Measurements from ENCODE around the gene DLAT.
A peak's percentile ranks its signal among the peaks of the same experiment; 100 is the strongest.
"Not testable (repeated sequence)": the region's sequence is repeated elsewhere in the genome, so short reads cannot be mapped to it uniquely, and the experiment has no call there.

Gene DLAT

GRCh38 chr11:112024773-112025678 lies at the start of gene DLAT:
Gene DLAT (plus strand): TSS chr11:112025408. CDS start chr11:112025473, 65 bp downstream.
- peak; percentile 90 for DNase-seq

- DNase-seq, result no peak
Measured at GRCh38 chr11:111976119-111976766, 49.0 kb upstream of the DLAT start.

- no peak for DNase-seq
Measured at GRCh38 chr11:111976767-111977145, 48.5 kb upstream of the DLAT start.

DNA sequence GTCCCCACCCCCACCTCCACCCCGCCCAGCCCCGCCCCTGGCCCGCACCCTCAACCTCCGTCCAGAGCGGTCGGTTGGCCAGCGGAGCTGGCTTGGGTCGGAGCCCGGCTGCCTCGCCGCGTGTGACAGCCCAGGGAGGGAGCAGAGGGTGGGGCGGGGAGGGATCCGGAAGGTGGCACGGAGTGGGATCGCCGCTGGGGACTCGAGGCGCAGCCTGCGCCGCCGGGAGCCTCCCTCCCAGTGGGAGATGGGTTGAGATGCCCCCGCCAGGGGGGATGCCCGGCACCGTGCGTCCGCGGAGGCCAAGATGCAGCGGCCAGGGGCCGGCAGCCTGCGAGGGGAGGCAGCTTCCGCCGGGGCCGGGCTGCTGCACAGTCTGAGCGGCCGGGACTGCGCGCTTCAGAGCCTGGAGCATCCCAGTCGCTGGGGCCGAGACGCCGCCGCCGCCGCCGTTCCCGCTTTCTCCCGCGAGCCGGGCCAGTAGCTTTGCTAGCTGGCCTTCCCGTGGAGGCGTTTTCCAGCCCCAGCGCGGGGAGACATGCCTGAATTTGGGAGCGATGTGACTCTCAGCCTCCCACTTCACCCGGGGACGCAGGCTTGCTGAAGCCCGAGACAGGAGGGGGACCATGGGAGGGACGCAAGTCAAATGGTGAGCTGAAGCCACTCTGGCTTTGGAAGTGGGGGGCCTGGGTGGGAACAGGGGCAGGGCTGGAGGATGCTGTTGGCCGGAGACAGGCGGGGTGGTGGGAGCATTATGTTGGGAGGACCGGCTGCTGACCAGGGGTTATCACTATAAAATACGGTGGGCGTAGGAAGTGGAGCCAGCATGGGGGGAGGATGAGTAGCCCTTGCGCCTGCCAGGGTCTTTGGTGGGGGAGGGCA lies 47.8 kb upstream of the DLAT start:
- DNase-seq, result peak; percentile 59

- DNase-seq, result peak; percentile 45
Measured at GRCh38 chr11:111978028-111978771, 47.0 kb upstream of the DLAT start.

DNA sequence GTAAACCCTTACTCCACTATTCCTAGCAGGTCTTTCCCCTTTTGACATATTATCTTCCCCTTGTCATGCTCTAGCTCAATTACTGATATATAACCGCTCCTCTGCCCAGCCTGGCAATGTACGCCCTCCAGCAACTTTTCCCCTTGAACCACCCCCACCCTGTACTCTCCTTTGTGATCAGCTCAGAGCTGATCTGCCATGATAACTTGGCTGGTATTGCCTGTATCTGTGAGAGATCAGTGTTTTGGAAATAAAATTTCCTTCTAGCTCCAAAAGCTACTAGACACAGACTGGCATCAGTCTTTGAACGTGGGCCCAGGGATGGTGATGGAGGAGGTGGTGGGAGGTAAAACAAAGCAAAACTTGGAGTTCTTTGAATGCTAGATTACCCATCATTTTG lies 45.1 kb upstream of the DLAT start:
- no peak for DNase-seq

DNA sequence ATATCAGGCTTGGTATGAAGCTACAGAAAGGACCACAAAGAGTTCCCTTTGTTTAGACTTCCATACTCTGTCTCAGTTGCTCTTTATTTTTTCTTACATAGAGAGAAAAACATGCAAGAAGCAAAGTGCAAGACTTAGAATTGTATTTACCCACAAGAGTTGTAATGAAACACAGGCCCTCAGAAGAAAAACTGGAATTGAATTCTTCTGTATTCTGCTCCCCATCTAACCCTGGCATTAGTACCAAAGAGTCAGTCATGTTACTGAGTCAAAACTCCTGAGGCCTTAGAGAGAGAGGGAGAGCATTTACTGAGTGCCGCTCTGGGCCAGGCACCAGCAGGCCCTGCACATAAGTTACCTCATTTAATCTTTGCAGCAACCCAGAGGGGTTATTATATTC lies 43.9 kb upstream of the DLAT start:
- no peak for DNase-seq

DNA sequence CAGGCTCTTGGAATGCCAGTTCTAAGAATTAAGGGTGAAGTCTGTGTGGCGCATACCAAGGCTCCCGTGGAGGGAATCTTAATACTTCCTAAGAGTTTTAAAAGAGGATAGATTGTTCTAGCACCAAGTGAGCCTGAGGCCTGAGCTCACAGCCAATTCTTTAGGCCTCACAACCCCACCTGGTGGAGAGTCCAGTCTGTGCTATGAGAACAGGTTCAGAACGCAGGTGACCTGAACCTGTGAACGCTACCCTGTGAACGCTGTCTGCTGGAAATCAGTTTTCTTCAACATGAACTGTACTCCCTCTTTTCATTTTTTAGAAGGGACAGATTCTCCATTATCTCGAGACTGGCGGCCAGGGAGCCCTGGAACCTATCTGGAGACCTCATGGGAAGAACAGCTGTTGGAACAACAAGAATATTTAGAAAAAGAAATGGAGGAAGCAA lies 43.2 kb upstream of the DLAT start:
- DNase-seq, result peak; percentile 60

- no peak for DNase-seq
Measured at GRCh38 chr11:111982541-111983186, 42.5 kb upstream of the DLAT start.

GRCh38 chr11:111983187-111983986 lies 41.8 kb upstream of the DLAT start:
- peak; percentile 31 for DNase-seq

DNA sequence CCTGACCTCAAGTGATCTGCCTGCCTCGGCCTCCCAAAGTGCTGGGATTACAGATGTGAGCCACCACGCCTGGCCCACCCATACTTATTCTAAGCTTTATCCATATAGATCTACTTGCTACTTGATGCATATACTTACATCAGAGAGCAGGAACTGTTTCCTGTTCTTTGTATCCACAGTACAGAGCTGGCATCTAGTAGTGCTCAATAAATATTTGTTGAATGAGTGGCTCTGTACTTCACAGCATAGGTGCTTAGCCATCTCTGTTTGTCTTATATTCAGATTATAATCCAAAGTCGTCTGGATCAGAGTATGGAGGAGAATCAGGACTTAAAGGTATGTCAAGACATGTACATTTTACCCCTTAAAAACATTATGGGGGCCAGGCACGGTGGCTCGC lies 38.6 kb upstream of the DLAT start:
- DNase-seq, result no peak

- DNase-seq, result no peak
Measured at GRCh38 chr11:111990381-111990780, 34.8 kb upstream of the DLAT start.

DNA sequence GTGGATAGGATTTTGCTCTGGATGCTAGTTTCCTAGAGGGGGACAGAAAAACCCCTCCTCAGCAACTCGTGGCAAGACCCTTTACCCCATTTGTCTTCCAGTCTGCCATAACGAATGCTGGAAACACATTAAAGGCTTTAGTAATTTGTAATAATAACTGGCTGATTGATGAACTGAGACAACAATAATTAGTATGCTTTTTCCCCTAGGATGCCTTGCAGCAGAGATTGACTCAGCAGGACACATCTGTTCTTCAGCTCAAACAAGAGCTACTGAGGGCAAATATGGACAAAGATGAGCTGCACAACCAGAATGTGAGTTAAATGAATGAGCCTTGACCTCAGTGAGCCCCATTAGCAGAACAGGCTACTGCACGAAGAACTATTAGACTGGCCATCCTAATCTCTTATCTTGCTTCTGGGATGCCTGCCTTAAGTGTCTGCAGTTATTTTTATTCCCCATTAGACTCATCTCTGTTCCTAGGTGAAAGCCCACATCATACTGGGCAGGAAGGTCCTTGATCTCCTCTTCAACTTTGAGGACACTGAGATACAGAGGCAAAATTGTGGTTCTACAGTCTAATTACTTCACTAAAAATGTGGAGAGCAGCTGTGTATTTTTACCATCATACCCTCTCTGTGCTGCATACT lies 32.9 kb upstream of the DLAT start:
- peak; percentile 73 for DNase-seq

DNA sequence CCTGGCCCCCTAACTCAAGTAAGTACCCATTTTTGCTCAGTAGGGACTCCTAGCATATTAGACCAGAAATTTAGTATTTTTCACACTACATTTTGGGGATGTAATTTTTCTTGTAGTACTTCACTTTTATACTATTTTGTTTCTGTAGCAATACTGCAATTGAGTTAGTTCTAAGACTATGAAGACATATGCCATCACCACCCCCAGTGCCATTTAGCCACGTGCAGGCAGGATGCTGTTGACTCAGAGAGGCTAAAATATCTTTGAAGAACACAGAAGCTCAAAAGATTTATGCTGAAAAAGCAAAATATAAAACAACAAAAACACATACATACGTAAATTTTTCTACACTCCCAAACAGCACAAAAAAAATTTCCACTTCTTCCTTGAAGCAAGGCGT lies 29.1 kb upstream of the DLAT start:
- no peak for DNase-seq

- not testable (repeated sequence) for DNase-seq
Measured at GRCh38 chr11:111996669-111997068, 28.5 kb upstream of the DLAT start.

DNA sequence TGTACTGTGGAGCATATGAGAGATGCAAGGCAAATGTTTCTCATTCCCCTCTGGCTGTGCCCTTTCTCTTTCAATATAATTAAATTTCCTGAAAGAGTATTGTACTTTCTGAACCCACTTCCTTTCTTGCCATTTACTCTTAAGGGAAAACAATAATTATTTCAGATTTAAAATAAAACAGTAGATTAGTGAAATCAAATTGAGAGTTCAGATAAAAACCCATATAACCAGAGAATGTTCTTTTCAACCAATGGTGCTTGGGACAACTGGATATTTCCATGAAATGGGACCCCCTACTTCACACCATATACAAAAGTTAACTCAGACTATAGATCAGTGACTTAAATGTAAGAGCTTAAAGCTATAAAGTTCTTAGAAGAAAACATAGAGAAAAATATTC lies 26.1 kb upstream of the DLAT start:
- no peak for DNase-seq

DNA sequence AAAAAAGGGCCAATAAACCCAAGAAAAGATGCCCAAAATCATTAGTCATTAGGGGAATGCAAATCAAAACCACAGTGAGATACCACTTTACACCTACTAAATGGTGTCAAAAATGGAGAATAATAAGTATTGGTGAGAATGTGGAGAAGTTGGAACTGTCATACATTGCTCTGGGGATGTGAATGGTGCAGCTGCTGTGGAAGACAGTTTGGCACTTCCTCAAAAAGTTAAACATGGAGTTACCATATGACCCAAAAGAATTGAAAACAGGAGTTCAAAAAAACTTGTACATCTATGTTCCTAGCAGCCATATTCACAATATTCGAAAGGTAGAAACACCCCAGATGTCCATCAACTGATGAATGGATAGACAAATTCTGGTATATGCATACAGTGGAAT lies 24.5 kb upstream of the DLAT start:
- DNase-seq, result no peak

- no peak for DNase-seq
Measured at GRCh38 chr11:112002491-112003216, 22.6 kb upstream of the DLAT start.

GRCh38 chr11:112004389-112004788 lies 20.8 kb upstream of the DLAT start:
- DNase-seq, result no peak

Data from NCI-H146 (cell line).